ENCODE measurements around the gene MCTP1. TPM values are rescaled to one million over a fixed set of nuclear protein-coding genes. Genes with fewer than 3 reads are reported as not detected.
A peak's percentile ranks its signal among the peaks of the same experiment; 100 is the strongest.

Gene MCTP1
- total and polyA plus RNA-seq, 2 of the 8 experiments (the other 6 are each of a cell fraction or from before 2014, with no cell fraction given), result 0.56 to 3.4 TPM

DNA sequence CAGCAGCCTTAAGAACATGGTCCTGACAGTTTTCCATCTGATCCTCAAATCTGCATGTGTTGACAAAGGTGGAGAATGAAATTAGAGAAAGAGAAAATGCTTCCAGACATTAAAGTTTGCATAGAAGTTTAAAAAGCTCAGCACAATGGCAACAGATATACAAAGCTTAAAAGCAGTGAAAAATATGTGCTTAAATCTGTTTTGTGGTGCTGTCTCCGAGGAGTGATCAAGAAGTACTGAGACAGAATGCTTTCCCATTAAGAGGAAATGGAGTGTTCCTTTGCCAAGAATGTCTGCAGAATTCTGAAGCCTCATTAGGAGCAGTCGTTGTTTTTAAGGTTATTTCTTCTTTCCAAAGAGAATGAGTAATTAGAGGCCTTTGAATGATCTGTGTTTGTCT, 131.4 kb downstream of the MCTP1 start:
- H3K4me3 ChIP-seq (ENCODE audit: extremely low read depth in 1 of 4, insufficient read depth in 2 of 4, low read depth in 3 of 4, low read length in 4 of 4), result no peak overlapping the region
- H3K56ac ChIP-seq (replicated peaks; ENCODE audit: insufficient read length, low read depth, low read length), result no peak overlapping the region
- H2BK120ac ChIP-seq (replicated peaks; ENCODE audit: low read depth, low read length), result no peak overlapping the region
- H3K18ac ChIP-seq (ENCODE audit: extremely low read depth, low read length), result no peak overlapping the region
- FAIRE-seq (peak; percentile 24), DNase-seq (ENCODE audit: low read depth in 1 of 2, low spot score in 2 of 2) (no peak)
- H2BK5ac ChIP-seq (ENCODE audit: low read depth, low read length), result no peak overlapping the region
- WGBS, 2 experiments (ENCODE audit: extremely low coverage in 1 of 2, insufficient coverage in 1 of 2, insufficient read length in 1 of 2, insufficient replicate concordance in 2 of 2, low coverage in 1 of 2, low lambda C conversion rate in 2 of 2, missing lambda C conversion rate in 1 of 2), result 91% methylated on average over 2 of the region's 2 CpGs; no CpG with 5 or more reads in 1 of the 2 experiments
- ChIA-PET POLR2A (ENCODE audit: partially characterized antibody) (no interaction called here), CTCF (ENCODE audit: partially characterized antibody) (interaction anchor here (1.5 kb wide), 1 partner anchor 33 kb away, joined by 4 read pairs; no protein-coding TSS in a partner anchor)
- H3K23me2 ChIP-seq (ENCODE audit: low read depth, low read length), result no peaks in the 10 kb centered on the region
- H4K8ac ChIP-seq (ENCODE audit: extremely low read depth, insufficient read depth, low read length), result no peak overlapping the region
- no peaks in the 10 kb centered on the region for H4K20me1 ChIP-seq (replicated peaks in 1 of 2; ENCODE audit: control insufficient read depth in 1 of 2, insufficient read depth in 2 of 2, low read length in 2 of 2)
- H3K4ac ChIP-seq (replicated peaks; ENCODE audit: insufficient read length, low read depth, low read length), result no peak overlapping the region
- H3K4me1 ChIP-seq (replicated peaks in 1 of 4; ENCODE audit: control insufficient read depth in 3 of 4, insufficient read depth in 4 of 4, low read length in 3 of 4), result no peaks in the 10 kb centered on the region
- no peak overlapping the region for H3K9ac ChIP-seq (replicated peaks in 1 of 4; ENCODE audit: extremely low read depth in 1 of 4, low read depth in 3 of 4, low read length in 3 of 4)
- no peak overlapping the region for H2BK12ac ChIP-seq (ENCODE audit: low read depth, low read length)
- no peak overlapping the region for H2BK20ac ChIP-seq (ENCODE audit: low read length)
- H3K79me1 ChIP-seq (ENCODE audit: low read depth, low read length), result no peaks in the 10 kb centered on the region
- H3K27me3 ChIP-seq (replicated peaks in 1 of 4; ENCODE audit: control insufficient read depth in 3 of 4, extremely low read depth in 1 of 4, insufficient read depth in 3 of 4, low read length in 3 of 4), result no peaks in the 10 kb centered on the region
- no peak overlapping the region for H3K27ac ChIP-seq (ENCODE audit: low read depth, low read length)
- H3K36me3 ChIP-seq (ENCODE audit: control insufficient read depth in 2 of 4, insufficient read depth in 4 of 4, low read length in 3 of 4), result no peaks in the 10 kb centered on the region
- no peak overlapping the region for H2AK5ac ChIP-seq (ENCODE audit: low read depth, low read length)
- no peak overlapping the region for H4K91ac ChIP-seq (replicated peaks; ENCODE audit: insufficient read length, low read length)
- H2AFZ ChIP-seq (ENCODE audit: low read length), result no peak overlapping the region
- no peak overlapping the region for H4K5ac ChIP-seq (ENCODE audit: insufficient read length, low read depth, low read length)
- no peaks in the 10 kb centered on the region for H3K9me3 ChIP-seq (ENCODE audit: insufficient read depth in 2 of 2, low read depth in 1 of 2, low read length in 1 of 2)
- no peak overlapping the region for H3K23ac ChIP-seq (ENCODE audit: insufficient read length)
- H3K14ac ChIP-seq (ENCODE audit: insufficient read length), result no peak overlapping the region
- H3K4me2 ChIP-seq (ENCODE audit: insufficient read depth in 1 of 2, low read depth in 2 of 2, low read length in 2 of 2), result no peak overlapping the region
- H2BK15ac ChIP-seq (ENCODE audit: low read length), result no peak overlapping the region
- H3K79me2 ChIP-seq (ENCODE audit: control insufficient read depth in 1 of 2, insufficient read depth in 2 of 2, low read length in 2 of 2), result no peaks in the 10 kb centered on the region
- TF ChIP-seq, protein P1, sequence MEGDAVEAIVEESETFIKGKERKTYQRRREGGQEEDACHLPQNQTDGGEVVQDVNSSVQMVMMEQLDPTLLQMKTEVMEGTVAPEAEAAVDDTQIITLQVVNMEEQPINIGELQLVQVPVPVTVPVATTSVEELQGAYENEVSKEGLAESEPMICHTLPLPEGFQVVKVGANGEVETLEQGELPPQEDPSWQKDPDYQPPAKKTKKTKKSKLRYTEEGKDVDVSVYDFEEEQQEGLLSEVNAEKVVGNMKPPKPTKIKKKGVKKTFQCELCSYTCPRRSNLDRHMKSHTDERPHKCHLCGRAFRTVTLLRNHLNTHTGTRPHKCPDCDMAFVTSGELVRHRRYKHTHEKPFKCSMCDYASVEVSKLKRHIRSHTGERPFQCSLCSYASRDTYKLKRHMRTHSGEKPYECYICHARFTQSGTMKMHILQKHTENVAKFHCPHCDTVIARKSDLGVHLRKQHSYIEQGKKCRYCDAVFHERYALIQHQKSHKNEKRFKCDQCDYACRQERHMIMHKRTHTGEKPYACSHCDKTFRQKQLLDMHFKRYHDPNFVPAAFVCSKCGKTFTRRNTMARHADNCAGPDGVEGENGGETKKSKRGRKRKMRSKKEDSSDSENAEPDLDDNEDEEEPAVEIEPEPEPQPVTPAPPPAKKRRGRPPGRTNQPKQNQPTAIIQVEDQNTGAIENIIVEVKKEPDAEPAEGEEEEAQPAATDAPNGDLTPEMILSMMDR (IDR thresholded peaks at IDR 0.05; ENCODE audit: control extremely low read depth in 1 of 3, insufficient read depth in 1 of 3, low read depth in 1 of 3, low read length in 3 of 3), result no peak
- TF ChIP-seq RXRA (IDR thresholded peaks at IDR 0.05; ENCODE audit: insufficient read depth, low read depth, low read length) (no peak), HDAC6 (IDR thresholded peaks at IDR 0.05; ENCODE audit: low read depth, low read length) (no peak), SRF (IDR thresholded peaks at IDR 0.05; ENCODE audit: low read depth, low read length) (no peak), TAF7 (optimal IDR thresholded peaks at IDR 0.05; ENCODE audit: borderline replicate concordance, low read depth, low read length) (no peak), NRF1 (IDR thresholded peaks at IDR 0.05; ENCODE audit: low read depth, low read length) (no peak), POLR2A (IDR thresholded peaks at IDR 0.05; ENCODE audit: control extremely low read depth in 1 of 2, low read depth in 2 of 2, low read length in 2 of 2) (no peak), JUND (IDR thresholded peaks at IDR 0.05; ENCODE audit: low read length) (no peak), EZH2 (IDR thresholded peaks at IDR 0.05; ENCODE audit: low read depth, low read length, severe bottlenecking) (no peak), CREB1 (IDR thresholded peaks at IDR 0.05) (no peak)

Measured in H1 (cell line).